Measurements from ENCODE around the gene OXNAD1.

- TF ChIP-seq CTCF (IDR thresholded peaks at IDR 0.05) = no peak
- no peak for TF ChIP-seq POLR2A (IDR thresholded peaks at IDR 0.05)
- no peak for TF ChIP-seq EP300 (IDR thresholded peaks at IDR 0.05)
These were observed 71.0 kb downstream of the OXNAD1 start for GRCh38 chr3:16335772-16336645.
